GM18951 (cell line): ENCODE measurements around the gene RBBP6.
"Not testable (repeated sequence)": the region's sequence is repeated elsewhere in the genome, so short reads cannot be mapped to it uniquely, and the experiment has no call there.

Experiments used
- POLR2A ChIP-seq: IDR thresholded peaks from 4 replicates; pipeline ENCODE4 v1.6.1; 2011; ENCODE audit warnings: mild to moderate bottlenecking; ENCODE audit not compliant: insufficient read length, insufficient read depth; ENCODE audit errors: extremely low read depth
- in situ Hi-C: fragments of 300-500 bp; cut with MboI; formaldehyde crosslinking; loops from one replicate; pipeline ENCODE4 v1.12.0; 2022; ENCODE audit warnings: low sequenced_read_pairs, mixed read lengths, inconsistent platforms; ENCODE audit not compliant: unreplicated experiment

The RBBP6 gene

DNA sequence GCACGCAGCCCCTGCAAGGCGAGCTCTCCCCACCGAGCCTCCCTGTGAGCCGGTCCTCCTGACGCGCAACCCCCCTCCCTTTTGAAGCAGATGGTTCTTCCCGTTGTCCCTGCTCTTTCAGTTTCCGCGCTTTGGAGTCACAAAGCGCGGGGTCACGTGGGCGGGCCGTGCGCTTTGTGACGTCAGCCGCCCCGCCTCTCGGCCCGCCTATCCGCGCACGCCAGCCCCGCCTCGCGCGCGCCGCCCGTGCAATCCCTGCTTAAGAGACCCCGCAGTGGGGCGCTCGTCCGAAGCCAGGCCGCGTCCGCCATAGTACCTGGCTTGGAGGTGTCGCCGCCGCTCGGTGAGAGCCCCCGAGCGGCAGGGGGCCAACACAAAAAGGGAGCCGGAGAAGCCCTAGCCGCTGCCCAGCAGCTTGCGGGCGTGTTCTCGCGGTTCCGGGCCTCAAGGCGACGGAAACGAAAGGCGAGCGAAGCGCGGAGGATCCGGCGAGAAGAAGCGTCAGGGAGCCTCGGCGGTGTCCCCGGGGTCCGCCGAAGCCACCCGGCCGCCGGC, at the start of gene RBBP6:
Gene RBBP6 (plus strand): TSS at position 272 of the 555 bp plus-strand sequence. CDS start 1,061 bp downstream, outside the sequence.
- in situ Hi-C loops, result no loop called here
- TF ChIP-seq POLR2A, result peak; percentile 98

DNA sequence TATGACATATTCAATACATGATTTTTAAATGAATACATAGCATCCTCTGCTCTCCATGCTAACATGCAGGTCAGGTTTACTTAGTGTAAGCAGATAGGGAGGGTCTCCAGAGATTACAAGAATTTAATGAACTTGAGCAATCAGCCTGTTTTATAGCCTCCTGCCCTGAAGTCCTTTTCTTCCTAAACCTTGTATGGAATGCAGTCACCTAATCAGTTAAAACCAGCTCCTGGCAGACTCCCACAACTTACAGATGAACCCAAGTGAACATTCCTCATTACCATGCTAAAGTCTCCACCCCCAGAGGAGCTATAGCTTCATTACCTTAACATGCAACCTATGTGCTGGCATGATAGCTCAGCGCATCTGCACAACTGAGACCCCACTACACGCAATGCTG, 48.5 kb upstream of the RBBP6 start:
- TF ChIP-seq POLR2A, result no peak

GRCh38 chr16:24491731-24492130, 47.6 kb upstream of the RBBP6 start:
- in situ Hi-C loops, result no loop called here
- no peak for TF ChIP-seq POLR2A

More for the DNA sequence above, 48.5 kb upstream of the RBBP6 start:
- in situ Hi-C loops, result no loop called here

DNA sequence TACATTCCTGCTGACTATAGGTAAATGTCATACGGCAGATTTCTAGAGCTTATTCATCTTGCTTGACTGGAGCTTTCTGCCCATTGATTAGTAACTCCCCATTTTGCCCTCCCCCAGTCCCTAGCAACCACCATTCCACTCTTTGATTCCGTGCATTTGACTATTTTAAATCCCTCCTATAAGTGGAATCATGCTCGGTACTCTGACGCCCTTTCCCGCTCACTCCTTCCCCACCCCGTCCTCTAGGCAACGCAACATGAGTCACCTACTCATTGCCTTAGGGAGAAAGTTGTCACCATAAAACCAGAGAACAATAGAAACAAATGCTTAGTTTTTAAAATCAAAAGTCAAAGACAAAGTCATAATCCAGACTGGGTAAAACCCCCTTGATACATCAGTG, 45.5 kb upstream of the RBBP6 start:
- in situ Hi-C loops, result no loop called here
- TF ChIP-seq POLR2A, result no peak

- in situ Hi-C loops, result not testable (repeated sequence)
Observed at GRCh38 chr16:24495207-24495606, 44.2 kb upstream of the RBBP6 start.

DNA sequence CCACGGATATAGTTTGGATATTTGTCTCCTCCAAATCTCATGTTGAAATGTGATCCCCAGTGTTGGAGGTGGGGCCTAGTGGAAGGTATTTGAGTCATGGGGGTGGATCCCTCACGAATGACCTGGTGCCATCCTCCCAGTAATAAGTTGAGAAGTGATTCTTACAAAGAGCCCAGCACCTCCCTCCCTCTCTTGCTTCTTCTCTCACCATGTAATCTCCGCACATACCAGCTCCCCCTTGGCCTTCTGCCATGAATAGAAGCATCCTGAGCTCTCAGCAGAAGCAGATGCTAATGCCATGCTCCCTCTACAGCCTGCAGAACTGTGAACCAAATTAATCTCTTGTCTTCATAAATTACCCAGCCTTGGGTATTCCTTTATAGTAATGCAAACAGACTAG, 41.9 kb upstream of the RBBP6 start:
- in situ Hi-C loops, result no loop called here
- TF ChIP-seq POLR2A, result no peak

- TF ChIP-seq POLR2A, result no peak
- in situ Hi-C loops, result no loop called here
Observed at GRCh38 chr16:24499193-24499814, 40.1 kb upstream of the RBBP6 start.

DNA sequence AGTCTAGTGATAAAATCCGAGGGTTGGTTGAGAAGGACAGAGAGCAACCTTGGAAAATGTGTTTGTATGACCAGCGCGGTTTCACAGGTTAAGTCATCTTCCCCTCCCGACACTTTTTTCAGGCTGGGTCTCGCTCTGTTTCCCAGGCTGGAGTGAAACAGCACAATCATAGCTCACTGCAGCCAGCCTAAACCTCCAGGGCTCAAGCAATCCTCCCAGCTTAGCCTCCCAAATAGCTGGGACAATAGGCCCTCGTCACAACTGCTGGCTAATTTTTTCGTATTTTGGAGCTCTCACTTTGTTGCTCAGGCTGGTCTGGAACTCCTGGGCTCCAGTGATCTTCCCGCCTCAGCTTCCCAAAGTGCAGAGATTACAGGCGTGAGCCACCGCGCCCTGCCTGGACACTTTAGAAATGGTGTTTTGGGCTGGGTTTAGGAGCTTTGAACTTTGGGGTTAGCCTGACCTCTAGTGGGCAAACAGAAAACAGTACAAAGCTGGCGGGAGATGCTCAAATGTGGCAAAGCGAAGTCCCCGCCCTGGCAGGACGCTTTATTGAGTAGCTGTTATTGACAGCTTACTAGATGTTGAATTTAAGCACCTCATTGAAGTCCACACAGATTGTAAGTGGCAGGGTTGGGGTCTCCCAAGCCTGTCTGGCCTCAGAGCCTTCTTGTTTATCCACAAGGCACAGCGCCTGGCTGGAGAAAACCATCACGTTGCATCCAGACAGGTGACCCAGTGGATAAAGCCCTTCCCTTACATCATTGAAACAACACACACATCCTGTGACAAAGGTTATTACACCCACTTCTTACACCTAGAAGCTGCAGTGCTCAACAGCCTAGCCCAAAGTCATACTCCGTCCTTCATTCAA, 34.7 kb upstream of the RBBP6 start:
- no peak for TF ChIP-seq POLR2A
- in situ Hi-C loops, result loop anchor here (25.0 kb wide), 2 partner anchors 442 to 717 kb away; no protein-coding TSS in a partner anchor

DNA sequence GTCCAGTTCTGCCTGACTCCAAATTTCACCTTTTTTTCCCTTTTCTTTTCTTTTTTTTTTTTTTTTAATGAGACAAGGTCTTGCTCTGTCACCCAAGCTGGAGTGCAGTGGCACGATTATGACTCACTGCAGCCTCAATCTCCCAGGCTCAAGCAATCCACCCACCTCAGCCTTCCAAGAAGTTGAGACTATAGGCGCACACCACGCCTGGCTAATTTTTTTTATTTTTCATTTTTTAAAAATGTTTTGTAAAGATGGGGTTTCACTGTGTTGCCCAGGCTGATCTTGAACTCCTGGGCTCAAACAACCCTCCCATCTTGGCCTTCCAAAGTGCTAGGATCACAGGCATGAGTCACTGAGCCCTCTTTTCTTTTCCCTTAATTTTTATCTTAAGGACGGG, 33.4 kb upstream of the RBBP6 start:
- in situ Hi-C loops, result loop anchor here (25.0 kb wide), 2 partner anchors 444 to 719 kb away; no protein-coding TSS in a partner anchor
- no peak for TF ChIP-seq POLR2A

- in situ Hi-C loops, result loop anchor here (25.0 kb wide), 2 partner anchors 446 to 721 kb away; no protein-coding TSS in a partner anchor
- no peak for TF ChIP-seq POLR2A
Observed at GRCh38 chr16:24507959-24508480, 31.3 kb upstream of the RBBP6 start.

DNA sequence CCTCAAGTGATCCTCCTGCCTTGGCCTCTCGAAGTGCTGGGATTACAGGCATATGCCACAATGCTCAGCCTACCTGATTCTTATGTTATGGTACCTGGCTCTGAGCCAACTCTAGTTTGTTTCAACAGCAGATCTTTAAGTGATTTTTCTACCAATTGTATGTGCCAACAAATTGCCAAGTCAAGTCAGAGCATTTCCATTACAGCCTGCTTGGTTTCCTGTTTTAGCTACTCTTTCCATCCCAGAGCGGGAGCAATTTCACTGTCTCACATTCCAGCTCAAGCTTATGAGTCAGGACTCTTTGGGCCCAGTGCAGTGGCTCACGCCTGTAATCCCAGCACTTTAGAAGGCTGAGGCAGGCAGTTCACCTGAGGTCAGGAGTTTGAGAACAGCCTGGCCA, 30.8 kb upstream of the RBBP6 start:
- no peak for TF ChIP-seq POLR2A
- in situ Hi-C loops, result loop anchor here (25.0 kb wide), 2 partner anchors 446 to 721 kb away; no protein-coding TSS in a partner anchor

DNA sequence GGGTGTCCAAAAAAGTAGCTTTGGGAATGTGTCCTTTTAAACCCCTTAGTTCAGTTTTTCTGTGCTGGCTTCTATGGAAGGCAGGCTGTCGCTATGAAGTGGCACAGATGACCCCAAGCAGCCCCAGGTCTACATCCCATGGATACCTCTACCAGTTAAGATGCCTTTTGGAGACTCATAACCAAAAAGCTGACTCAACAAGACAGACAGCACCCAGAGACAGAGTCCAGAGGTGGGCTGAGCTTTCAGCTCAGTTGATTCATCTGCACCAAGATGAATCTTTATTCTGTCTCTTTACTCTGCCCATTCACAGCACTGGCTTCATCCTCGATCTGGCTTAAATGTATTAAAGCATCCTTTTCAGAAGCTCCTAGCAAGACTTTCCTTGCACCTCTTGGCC, 29.8 kb upstream of the RBBP6 start:
- in situ Hi-C loops, result loop anchor here (25.0 kb wide), 2 partner anchors 447 to 722 kb away; no protein-coding TSS in a partner anchor
- no peak for TF ChIP-seq POLR2A

DNA sequence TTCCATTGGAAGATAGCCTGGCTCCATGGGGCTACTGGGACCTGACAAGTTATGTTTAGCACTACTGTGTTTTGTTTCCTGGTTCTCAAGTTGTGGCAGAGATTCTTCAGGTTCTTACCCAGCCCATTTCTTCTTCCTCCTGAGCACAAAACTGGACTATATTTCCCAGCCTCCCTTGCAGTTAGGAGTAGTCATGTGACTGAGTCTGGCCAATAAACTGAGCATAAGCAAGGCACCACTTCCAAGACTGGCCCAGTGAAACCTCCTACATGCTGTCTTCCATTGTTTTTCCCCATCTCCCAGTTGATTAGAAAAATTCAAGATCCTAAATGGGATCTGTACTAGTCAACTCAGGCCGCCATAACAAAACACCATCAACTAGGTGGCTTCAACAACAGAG, 28.2 kb upstream of the RBBP6 start:
- in situ Hi-C loops, result loop anchor here (25.0 kb wide), 2 partner anchors 449 to 724 kb away; no protein-coding TSS in a partner anchor
- TF ChIP-seq POLR2A, result no peak

DNA sequence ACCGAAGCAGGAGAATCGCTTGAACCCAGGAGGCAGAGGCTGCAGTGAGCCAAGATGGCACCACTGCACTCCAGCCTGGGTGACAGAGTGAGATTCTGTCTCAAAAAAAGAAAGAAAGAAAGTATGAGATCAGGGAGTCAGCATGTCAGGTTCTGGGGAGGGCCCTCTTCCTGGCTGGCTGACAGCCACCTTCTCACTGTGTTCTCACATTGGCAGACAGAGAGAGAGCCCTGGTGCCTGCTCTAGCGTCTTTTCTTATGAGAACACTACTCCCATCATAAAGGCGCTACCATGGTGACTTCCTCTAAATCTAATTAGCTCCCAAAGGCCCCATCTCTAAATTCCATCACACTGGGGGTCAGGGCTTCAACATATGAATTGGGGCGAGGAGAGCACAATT, 27.6 kb upstream of the RBBP6 start:
- TF ChIP-seq POLR2A, result no peak
- in situ Hi-C loops, result loop anchor here (25.0 kb wide), 2 partner anchors 449 to 724 kb away; no protein-coding TSS in a partner anchor
